Endodermal cell (in vitro differentiated cells): ENCODE data around the gene GDAP1L1. TPM values are rescaled to one million over a fixed set of nuclear protein-coding genes. Genes with fewer than 3 reads are reported as not detected.
A peak's percentile ranks its signal among the peaks of the same experiment; 100 is the strongest.

Experiments
- DNase-seq: peaks from one replicate; pipeline ENCODE4 v3.0.0-alpha.2; 2017
- H3K27ac ChIP-seq: 2 replicates; pipeline ENCODE4 v1.5.1; 2013; ENCODE audit warnings: mild to moderate bottlenecking, low read depth, low read length, moderate library complexity
- H3K27me3 ChIP-seq: 2 replicates; pipeline ENCODE4 v1.6.1; 2013; ENCODE audit warnings: mild to moderate bottlenecking, low read length, moderate library complexity; ENCODE audit not compliant: insufficient read depth, control insufficient read depth, poor library complexity, severe bottlenecking
- H3K36me3 ChIP-seq: 2 replicates; pipeline ENCODE4 v1.7.0; 2013; ENCODE audit warnings: mild to moderate bottlenecking, low read length, moderate library complexity; ENCODE audit not compliant: control insufficient read depth, insufficient read depth
- H3K4me1 ChIP-seq: one replicate; pipeline ENCODE4 v1.7.0; 2013; ENCODE audit warnings: low read length; ENCODE audit not compliant: control insufficient read depth, insufficient read depth
- H3K4me3 ChIP-seq: 2 replicates; pipeline ENCODE4 v1.5.1; 2013; ENCODE audit warnings: mild to moderate bottlenecking, low read length, moderate library complexity
- H3K9ac ChIP-seq: 2 replicates; pipeline ENCODE4 v1.6.1; 2013; ENCODE audit warnings: mild to moderate bottlenecking, low read length, moderate library complexity; ENCODE audit not compliant: poor library complexity, severe bottlenecking; ENCODE audit errors: extremely low read depth
- H3K9me3 ChIP-seq: 2 replicates; pipeline ENCODE4 v1.6.1; 2013; ENCODE audit warnings: mild to moderate bottlenecking, low read length, moderate library complexity; ENCODE audit not compliant: control insufficient read depth
- H3K27ac Mint-ChIP-seq: 2 replicates; pipeline ENCODE4 v1.8.0; 2020; ENCODE audit warnings: mixed read lengths
- H3K27me3 Mint-ChIP-seq: 2 replicates; pipeline ENCODE4 v1.8.0; 2021; ENCODE audit warnings: mild to moderate bottlenecking, mixed read lengths; ENCODE audit not compliant: insufficient read depth
- H3K36me3 Mint-ChIP-seq: 2 replicates; pipeline ENCODE4 v1.8.0; 2020; ENCODE audit warnings: low read depth, mixed read lengths
- H3K4me1 Mint-ChIP-seq: 2 replicates; pipeline ENCODE4 v1.8.0; 2020; ENCODE audit warnings: mixed read lengths
- H3K4me3 Mint-ChIP-seq: 2 replicates; pipeline ENCODE4 v1.8.0; 2020; ENCODE audit warnings: mild to moderate bottlenecking, moderate library complexity, mixed read lengths
- H3K9me3 Mint-ChIP-seq: 2 replicates; pipeline ENCODE4 v1.8.0; 2020; ENCODE audit warnings: mild to moderate bottlenecking, mixed read lengths
- CTCF ChIP-seq: fragments of 200-600 bp; sonication (generic); conservative IDR thresholded peaks from 2 replicates; pipeline ENCODE4 v1.5.0; 2021; ENCODE audit warnings: antibody characterized with exemption, mild to moderate bottlenecking
- WGBS, 2 experiments: methylation state at CpG; one replicate each; pipeline versions ENCODE4 v1.1.5 to v1.1.7; 2013; ENCODE audit warnings: missing lambda C conversion rate in 2 of 2, mixed read lengths in 1 of 2; ENCODE audit not compliant: insufficient coverage in 1 of 2, insufficient read length in 1 of 2; 5-methylcytosine and 5-hydroxymethylcytosine counted together
- total RNA-seq, 2 donors: library from RNA; stranded (reverse); fragmentation: NEBNext Ultra II Directional in 1 of 2; extraction: Animal tissue kit (Norgen Biotek cat#: 25700) in 1 of 2; gene quantifications; 2 replicates in 1 of 2; 3 replicates in 1 of 2; pipeline ENCODE4 v1.2.1, GENCODE V29; 2021

The GDAP1L1 gene
- total RNA-seq, 2 donors from 2014 or later = 1.9 TPM; not detected in 1

- TF ChIP-seq CTCF = no peak
- peaks cover 22% of the 10 kb centered on the region for H3K4me1 Mint-ChIP-seq
- Histone ChIP-seq H3K4me1 (peaks cover 9% of the 10 kb centered on the region), H3K27me3 (no peaks in the 10 kb centered on the region), H3K9ac (no peak overlapping the region), H3K36me3 (no peaks in the 10 kb centered on the region), H3K9me3 (no peaks in the 10 kb centered on the region), H3K27ac (no peak overlapping the region), H3K4me3 (no peak overlapping the region)
- no peaks in the 10 kb centered on the region for H3K27me3 Mint-ChIP-seq
- H3K9me3 Mint-ChIP-seq = no peaks in the 10 kb centered on the region
- no peak overlapping the region for H3K4me3 Mint-ChIP-seq
- 94 to 98% methylated on average over 3 to 4 of the region's 4 CpGs for WGBS, 2 experiments
- H3K27ac Mint-ChIP-seq = no peak overlapping the region
- no peak for DNase-seq
- no peaks in the 10 kb centered on the region for H3K36me3 Mint-ChIP-seq
These were observed 28.7 kb upstream of the GDAP1L1 start for GRCh38 chr20:44218446-44218845.

GRCh38 chr20:44219170-44219730 lies 27.9 kb upstream of the GDAP1L1 start:
- no peaks in the 10 kb centered on the region for H3K36me3 Mint-ChIP-seq
- peak overlapping the region; percentile 93 for H3K27ac Mint-ChIP-seq
- Histone ChIP-seq H3K27ac (no peak overlapping the region), H3K9me3 (no peaks in the 10 kb centered on the region), H3K36me3 (no peaks in the 10 kb centered on the region), H3K27me3 (no peaks in the 10 kb centered on the region), H3K4me1 (peaks cover 9% of the 10 kb centered on the region), H3K9ac (peak overlapping the region; percentile 54), H3K4me3 (no peak overlapping the region)
- no peak for TF ChIP-seq CTCF
- no peaks in the 10 kb centered on the region for H3K27me3 Mint-ChIP-seq
- H3K9me3 Mint-ChIP-seq = no peaks in the 10 kb centered on the region
- H3K4me3 Mint-ChIP-seq = no peak overlapping the region
- WGBS, 2 experiments = 74% methylated on average over 4 of the region's 5 CpGs; no CpG with 5 or more reads in 1 of the 2 experiments
- no peak for DNase-seq
- H3K4me1 Mint-ChIP-seq = peaks cover 18% of the 10 kb centered on the region

- peak overlapping the region; percentile 93 for H3K27ac Mint-ChIP-seq
- DNase-seq = no peak
- no peak overlapping the region for H3K27ac ChIP-seq
These were observed 27.3 kb upstream of the GDAP1L1 start for GRCh38 chr20:44219791-44220190.

More at GRCh38 chr20:44219791-44220190, 27.3 kb upstream of the GDAP1L1 start:
- no peaks in the 10 kb centered on the region for H3K36me3 Mint-ChIP-seq
- no peaks in the 10 kb centered on the region for H3K36me3 ChIP-seq
- no peaks in the 10 kb centered on the region for H3K27me3 ChIP-seq
- WGBS, 2 experiments = 61 to 70% methylated on average over 4 to 6 of the region's 6 CpGs
- H3K4me3 Mint-ChIP-seq = no peak overlapping the region
- H3K4me3 ChIP-seq = no peak overlapping the region
- no peak for TF ChIP-seq CTCF
- H3K9ac ChIP-seq = peak overlapping the region; percentile 54
- H3K27me3 Mint-ChIP-seq = no peaks in the 10 kb centered on the region
- H3K9me3 ChIP-seq = no peaks in the 10 kb centered on the region
- peaks cover 9% of the 10 kb centered on the region for H3K4me1 ChIP-seq
- no peaks in the 10 kb centered on the region for H3K9me3 Mint-ChIP-seq
- H3K4me1 Mint-ChIP-seq = peaks cover 16% of the 10 kb centered on the region
